HepG2 (cell line): Measurements from ENCODE around the gene FCER1G. TPM values are rescaled to one million over a fixed set of nuclear protein-coding genes. Genes with fewer than 3 reads are reported as not detected.

Experiments used
- ARID4A ChIP-seq: sonication (generic); formaldehyde crosslinking; IDR thresholded peaks from 2 replicates; pipeline ENCODE4 v1.5.0; 2020; ENCODE audit warnings: mild to moderate bottlenecking, missing genetic modification reagents, borderline replicate concordance
- CREB3 ChIP-seq: sonication (generic); formaldehyde crosslinking; IDR thresholded peaks from 2 replicates; pipeline ENCODE4 v1.5.0; 2020; ENCODE audit warnings: missing genetic modification reagents
- IRX3 ChIP-seq: sonication (generic); formaldehyde crosslinking; IDR thresholded peaks from 2 replicates; pipeline ENCODE4 v1.8.1; 2023; ENCODE audit warnings: mild to moderate bottlenecking, low read depth, missing genetic modification reagents, borderline replicate concordance
- KAT8 ChIP-seq: IDR thresholded peaks from 2 replicates; pipeline ENCODE4 v1.6.1; 2016; ENCODE audit warnings: missing genetic modification reagents, missing compliant biosample characterization
- KDM2A ChIP-seq: sonication (generic); formaldehyde crosslinking; IDR thresholded peaks from 2 replicates; pipeline ENCODE4 v1.4.0; 2020; ENCODE audit warnings: low read depth, missing genetic modification reagents, borderline replicate concordance
- RARA ChIP-seq: IDR thresholded peaks from 2 replicates; pipeline ENCODE4 v1.6.1; 2016; ENCODE audit warnings: missing genetic modification reagents, missing compliant biosample characterization
- RBAK ChIP-seq: sonication (generic); formaldehyde crosslinking; IDR thresholded peaks from 2 replicates; pipeline ENCODE4 v1.5.1; 2020; ENCODE audit warnings: mild to moderate bottlenecking, missing genetic modification reagents
- SMAD9 ChIP-seq: sonication (generic); formaldehyde crosslinking; IDR thresholded peaks from 2 replicates; pipeline ENCODE4 v1.5.1; 2020; ENCODE audit warnings: mild to moderate bottlenecking, missing genetic modification reagents
- SP2 ChIP-seq: sonication (generic); formaldehyde crosslinking; IDR thresholded peaks from 2 replicates; pipeline ENCODE4 v1.5.1; 2020; ENCODE audit warnings: mild to moderate bottlenecking, missing genetic modification reagents
- SPEN ChIP-seq: sonication (generic); formaldehyde crosslinking; IDR thresholded peaks from 2 replicates; pipeline ENCODE4 v1.5.1; 2020; ENCODE audit warnings: low read depth, mild to moderate bottlenecking, missing genetic modification reagents
- SRF ChIP-seq: IDR thresholded peaks from 2 replicates; pipeline ENCODE4 v1.6.1; 2011; ENCODE audit warnings: mild to moderate bottlenecking, low read depth, low read length, moderate library complexity
- TGIF2 ChIP-seq: IDR thresholded peaks from 2 replicates; pipeline ENCODE4 v1.6.1; 2016; ENCODE audit warnings: control low read depth, missing compliant biosample characterization
- ZNF3 ChIP-seq: IDR thresholded peaks from 2 replicates; pipeline ENCODE4 v1.7.0; 2017; ENCODE audit warnings: inconsistent platforms
- ZNF446 ChIP-seq: sonication (generic); formaldehyde crosslinking; IDR thresholded peaks from 2 replicates; pipeline ENCODE4 v1.5.0; 2020; ENCODE audit warnings: mild to moderate bottlenecking, missing genetic modification reagents
- ZNF615 ChIP-seq: sonication (generic); formaldehyde crosslinking; IDR thresholded peaks from 2 replicates; pipeline ENCODE4 v1.5.0; 2020; ENCODE audit warnings: mild to moderate bottlenecking, missing genetic modification reagents, borderline replicate concordance
- ZNF687 ChIP-seq: sonication (generic); formaldehyde crosslinking; IDR thresholded peaks from 2 replicates; pipeline ENCODE4 v1.5.1; 2020; ENCODE audit warnings: mild to moderate bottlenecking, missing genetic modification reagents, moderate library complexity
- ZNF747 ChIP-seq: sonication (generic); formaldehyde crosslinking; IDR thresholded peaks from 2 replicates; pipeline ENCODE4 v1.8.1; 2023; ENCODE audit warnings: missing genetic modification reagents, mild to moderate bottlenecking, borderline replicate concordance
- polyA plus RNA-seq, 8 experiments: library from polyadenylated mRNA; depleted of rRNA in 3 of 8; stranded (reverse) in 7 of 8; unstranded in 1 of 8; fragments of >200 nt; fragmentation: Illumina TruSeq in 4 of 8; extraction: Trizol in 4 of 8; gene quantifications; 2 replicates each; pipeline versions ENCODE4 v1.2.1 to v1.2.3, GENCODE V29; 2011 to 2016; ENCODE audit warnings: low read depth in 4 of 8, missing spikeins in 1 of 8, mixed read lengths in 1 of 8; ENCODE audit not compliant: insufficient read depth in 1 of 8
- total RNA-seq, 5 experiments: library from RNA; depleted of rRNA; stranded (reverse); fragments of >200 nt; fragmentation: Illumina TruSeq; extraction: Trizol; gene quantifications; 2 replicates each; pipeline ENCODE4 v1.2.3, GENCODE V29; 2016; ENCODE audit warnings: low read depth in 1 of 5

The FCER1G gene
- total and polyA plus RNA-seq, 2 of the 13 experiments (the other 11 are each of a cell fraction or from before 2014, with no cell fraction given), result 1.3 to 6.4 TPM

GRCh38 chr1:161201836-161202712 is 13.0 kb upstream of the FCER1G start, which contains the start of gene NDUFS2 (continued):
- TF ChIP-seq ARID4A (CRISPR knock-in tag), result peak; percentile 83; the same call in 1 of the 2 replicates
- TF ChIP-seq KAT8 (CRISPR knock-in tag), result peak; percentile 90
- TF ChIP-seq SPEN, result peak; percentile 85
- TF ChIP-seq ZNF446 (CRISPR knock-in tag), result no peak
- no peak for TF ChIP-seq ZNF3
- peak; percentile 44; the same call in 1 of the 2 replicates for TF ChIP-seq IRX3 (CRISPR knock-in tag)
- no peak; the same call in 1 of the 2 replicates for TF ChIP-seq TGIF2 (CRISPR knock-in tag)
- no peak; the same call in 1 of the 2 replicates for TF ChIP-seq RARA (CRISPR knock-in tag)
- peak; percentile 33; the same call in 1 of the 2 replicates for TF ChIP-seq SP2 (CRISPR knock-in tag)
- TF ChIP-seq ZNF747 (CRISPR knock-in tag), result no peak; the same call in 1 of the 2 replicates
- no peak for TF ChIP-seq SMAD9
- TF ChIP-seq SRF, result no peak
- 0 out of 2 replicates have a peak, but pooled peaks have one; percentile 6 for TF ChIP-seq CREB3 (CRISPR knock-in tag)
- TF ChIP-seq KDM2A (CRISPR knock-in tag), result peak; percentile 66; the same call in 1 of the 2 replicates
- peak; percentile 96 for TF ChIP-seq ZNF687 (CRISPR knock-in tag)
- TF ChIP-seq RBAK, result no peak
- TF ChIP-seq ZNF615, result no peak
